ENCODE results near the gene LMO1. TPM values are rescaled to one million over a fixed set of nuclear protein-coding genes. Genes with fewer than 3 reads are reported as not detected.

The LMO1 gene
- total and polyA plus RNA-seq, 8 donors = 0.65 TPM; not detected in 7

GRCh38 chr11:8241373-8242117, 22.1 kb downstream of the LMO1 start:
- DNase-seq = no peak
- TF ChIP-seq POLR2AphosphoS5 (IDR thresholded peaks at IDR 0.05) (no peak), POLR2A (IDR thresholded peaks at IDR 0.05) (no peak), EP300 (IDR thresholded peaks at IDR 0.05) (no peak)
- TF ChIP-seq, protein P1, sequence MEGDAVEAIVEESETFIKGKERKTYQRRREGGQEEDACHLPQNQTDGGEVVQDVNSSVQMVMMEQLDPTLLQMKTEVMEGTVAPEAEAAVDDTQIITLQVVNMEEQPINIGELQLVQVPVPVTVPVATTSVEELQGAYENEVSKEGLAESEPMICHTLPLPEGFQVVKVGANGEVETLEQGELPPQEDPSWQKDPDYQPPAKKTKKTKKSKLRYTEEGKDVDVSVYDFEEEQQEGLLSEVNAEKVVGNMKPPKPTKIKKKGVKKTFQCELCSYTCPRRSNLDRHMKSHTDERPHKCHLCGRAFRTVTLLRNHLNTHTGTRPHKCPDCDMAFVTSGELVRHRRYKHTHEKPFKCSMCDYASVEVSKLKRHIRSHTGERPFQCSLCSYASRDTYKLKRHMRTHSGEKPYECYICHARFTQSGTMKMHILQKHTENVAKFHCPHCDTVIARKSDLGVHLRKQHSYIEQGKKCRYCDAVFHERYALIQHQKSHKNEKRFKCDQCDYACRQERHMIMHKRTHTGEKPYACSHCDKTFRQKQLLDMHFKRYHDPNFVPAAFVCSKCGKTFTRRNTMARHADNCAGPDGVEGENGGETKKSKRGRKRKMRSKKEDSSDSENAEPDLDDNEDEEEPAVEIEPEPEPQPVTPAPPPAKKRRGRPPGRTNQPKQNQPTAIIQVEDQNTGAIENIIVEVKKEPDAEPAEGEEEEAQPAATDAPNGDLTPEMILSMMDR (IDR thresholded peaks at IDR 0.05) = no peak

GRCh38 chr11:8239536-8240228, 24.0 kb downstream of the LMO1 start:
- H3K9me3 ChIP-seq = no peaks in the 10 kb centered on the region
- no peaks in the 10 kb centered on the region for H3K27me3 ChIP-seq

More at GRCh38 chr11:8241373-8242117, 22.1 kb downstream of the LMO1 start:
- H3K27me3 ChIP-seq = no peaks in the 10 kb centered on the region
- no peak overlapping the region for H3K4me3 ChIP-seq
- intact Hi-C loops (cut with DNase I; ENCODE audit: low total_unique reads) = no loop called here
- H3K27ac ChIP-seq = no peak overlapping the region
- no peaks in the 10 kb centered on the region for H3K36me3 ChIP-seq
- no peaks in the 10 kb centered on the region for H3K9me3 ChIP-seq
- no peaks in the 10 kb centered on the region for H3K4me1 ChIP-seq

DNA sequence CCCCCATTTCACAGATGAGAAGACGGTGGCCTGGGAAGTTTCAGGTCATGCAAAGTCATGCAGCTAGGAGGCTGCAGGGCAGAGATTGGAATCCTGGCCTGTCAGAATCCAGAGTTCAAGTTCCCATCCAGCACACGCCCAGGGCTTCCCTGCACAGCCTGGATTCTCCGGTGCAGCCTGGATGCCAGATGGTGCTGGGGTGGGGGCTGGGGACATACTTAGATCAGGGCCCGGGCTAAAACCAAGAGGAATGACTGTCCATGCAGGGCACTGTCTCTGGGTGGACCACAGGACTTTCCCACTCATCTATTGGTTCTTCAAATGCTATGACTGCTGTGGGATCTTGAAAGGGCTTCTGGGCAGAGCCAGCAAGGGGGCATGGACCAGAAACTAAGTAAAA, 24.6 kb downstream of the LMO1 start:
- no peaks in the 10 kb centered on the region for H3K36me3 ChIP-seq
- intact Hi-C loops (cut with DNase I; ENCODE audit: low total_unique reads) = no loop called here
- no peak for TF ChIP-seq EP300 (IDR thresholded peaks at IDR 0.05)
- no peak for TF ChIP-seq POLR2A (IDR thresholded peaks at IDR 0.05)
- TF ChIP-seq POLR2AphosphoS5 (IDR thresholded peaks at IDR 0.05) = no peak
- TF ChIP-seq, protein P1 (IDR thresholded peaks at IDR 0.05) = no peak
- WGBS, 5 donors = 80 to 90% (median 83%) methylated on average over 4 of the region's 4 CpGs
- no peaks in the 10 kb centered on the region for H3K27me3 ChIP-seq
- DNase-seq = no peak
- H3K4me1 ChIP-seq = no peaks in the 10 kb centered on the region
- no peak overlapping the region for H3K4me3 ChIP-seq
- H3K27ac ChIP-seq = no peak overlapping the region
- no peaks in the 10 kb centered on the region for H3K9me3 ChIP-seq

More at GRCh38 chr11:8239536-8240228, 24.0 kb downstream of the LMO1 start:
- DNase-seq = no peak
- WGBS, 5 donors = 74 to 82% (median 79%) methylated on average over 6 of the region's 6 CpGs
- Histone ChIP-seq H3K4me1 (no peaks in the 10 kb centered on the region), H3K4me3 (no peak overlapping the region), H3K27ac (no peak overlapping the region), H3K36me3 (no peaks in the 10 kb centered on the region)
- intact Hi-C loops (cut with DNase I; ENCODE audit: low total_unique reads) = no loop called here
- TF ChIP-seq POLR2A (IDR thresholded peaks at IDR 0.05) = no peak
- TF ChIP-seq POLR2AphosphoS5 (IDR thresholded peaks at IDR 0.05) = no peak
- TF ChIP-seq, protein P1 (IDR thresholded peaks at IDR 0.05) = no peak
- TF ChIP-seq EP300 (IDR thresholded peaks at IDR 0.05) = no peak

- no peaks in the 10 kb centered on the region for H3K9me3 ChIP-seq
- no peak for DNase-seq
- intact Hi-C loops (cut with DNase I; ENCODE audit: low total_unique reads) = no loop called here
These were observed 26.2 kb downstream of the LMO1 start for GRCh38 chr11:8237453-8237852.

More at GRCh38 chr11:8237453-8237852, 26.2 kb downstream of the LMO1 start:
- Histone ChIP-seq H3K27ac (no peak overlapping the region), H3K36me3 (no peaks in the 10 kb centered on the region), H3K27me3 (no peaks in the 10 kb centered on the region), H3K4me1 (no peaks in the 10 kb centered on the region), H3K4me3 (no peak overlapping the region)
- WGBS, 5 donors = 86 to 94% (median 90%) methylated on average over 10 of the region's 10 CpGs
- TF ChIP-seq, protein P1 (IDR thresholded peaks at IDR 0.05) = no peak
- TF ChIP-seq POLR2A (IDR thresholded peaks at IDR 0.05) = no peak
- TF ChIP-seq EP300 (IDR thresholded peaks at IDR 0.05) = no peak
- no peak for TF ChIP-seq POLR2AphosphoS5 (IDR thresholded peaks at IDR 0.05)
